AG09319 (cell line): ENCODE measurements around the gene CDK11B.

Source experiments
- DNase-seq: peaks from one replicate; pipeline ENCODE4 v3.0.0-alpha.2; 2010; ENCODE audit warnings: low read depth; ENCODE audit errors: extremely low read depth
- TF ChIP-seq, protein P1 (sequence below): IDR thresholded peaks from 2 replicates; pipeline ENCODE4 v1.5.1; 2011; ENCODE audit warnings: low read depth, mild to moderate bottlenecking, inconsistent platforms, low read length, moderate library complexity

Gene CDK11B

DNA sequence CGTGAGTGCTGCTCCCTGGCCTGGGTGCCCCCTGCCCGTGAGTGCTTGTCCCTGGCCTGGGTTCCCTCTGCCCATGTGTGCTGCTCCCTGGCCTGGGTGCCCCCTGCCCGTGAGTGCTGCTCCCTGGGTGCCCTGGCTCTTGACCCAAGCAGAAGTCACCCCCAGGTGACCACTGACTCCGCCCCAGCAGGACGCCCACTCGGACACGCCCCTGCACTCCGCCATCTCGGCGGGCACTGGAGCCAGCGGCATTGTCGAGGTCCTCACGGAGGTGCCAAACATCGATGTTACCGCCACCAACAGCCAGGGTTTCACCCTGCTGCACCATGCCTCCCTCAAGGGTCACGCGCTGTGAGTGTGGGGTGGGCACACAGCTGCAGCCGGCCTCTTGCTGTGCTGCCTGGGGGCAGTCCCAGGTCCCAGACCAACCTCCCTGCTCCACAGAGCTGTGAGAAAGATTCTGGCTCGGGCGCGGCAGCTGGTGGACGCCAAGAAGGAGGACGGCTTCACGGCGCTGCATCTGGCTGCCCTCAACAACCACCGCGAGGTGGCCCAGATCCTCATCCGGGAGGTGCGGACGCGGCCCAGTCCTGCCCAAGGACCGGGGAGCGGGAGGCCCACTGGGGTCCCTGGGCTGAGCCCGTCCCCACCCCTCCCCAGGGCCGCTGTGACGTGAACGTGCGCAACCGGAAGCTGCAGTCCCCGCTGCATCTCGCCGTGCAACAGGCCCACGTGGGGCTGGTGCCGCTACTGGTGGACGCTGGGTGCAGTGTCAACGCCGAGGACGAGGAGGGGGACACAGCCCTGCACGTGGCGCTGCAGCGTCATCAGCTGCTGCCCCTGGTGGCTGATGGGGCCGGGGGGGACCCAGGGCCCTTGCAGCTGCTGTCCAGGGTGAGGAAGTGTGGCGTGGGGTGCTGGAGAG lies 30.7 kb downstream of the CDK11B start:
- no peak for DNase-seq
- TF ChIP-seq, protein P1, sequence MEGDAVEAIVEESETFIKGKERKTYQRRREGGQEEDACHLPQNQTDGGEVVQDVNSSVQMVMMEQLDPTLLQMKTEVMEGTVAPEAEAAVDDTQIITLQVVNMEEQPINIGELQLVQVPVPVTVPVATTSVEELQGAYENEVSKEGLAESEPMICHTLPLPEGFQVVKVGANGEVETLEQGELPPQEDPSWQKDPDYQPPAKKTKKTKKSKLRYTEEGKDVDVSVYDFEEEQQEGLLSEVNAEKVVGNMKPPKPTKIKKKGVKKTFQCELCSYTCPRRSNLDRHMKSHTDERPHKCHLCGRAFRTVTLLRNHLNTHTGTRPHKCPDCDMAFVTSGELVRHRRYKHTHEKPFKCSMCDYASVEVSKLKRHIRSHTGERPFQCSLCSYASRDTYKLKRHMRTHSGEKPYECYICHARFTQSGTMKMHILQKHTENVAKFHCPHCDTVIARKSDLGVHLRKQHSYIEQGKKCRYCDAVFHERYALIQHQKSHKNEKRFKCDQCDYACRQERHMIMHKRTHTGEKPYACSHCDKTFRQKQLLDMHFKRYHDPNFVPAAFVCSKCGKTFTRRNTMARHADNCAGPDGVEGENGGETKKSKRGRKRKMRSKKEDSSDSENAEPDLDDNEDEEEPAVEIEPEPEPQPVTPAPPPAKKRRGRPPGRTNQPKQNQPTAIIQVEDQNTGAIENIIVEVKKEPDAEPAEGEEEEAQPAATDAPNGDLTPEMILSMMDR, result no peak

DNA sequence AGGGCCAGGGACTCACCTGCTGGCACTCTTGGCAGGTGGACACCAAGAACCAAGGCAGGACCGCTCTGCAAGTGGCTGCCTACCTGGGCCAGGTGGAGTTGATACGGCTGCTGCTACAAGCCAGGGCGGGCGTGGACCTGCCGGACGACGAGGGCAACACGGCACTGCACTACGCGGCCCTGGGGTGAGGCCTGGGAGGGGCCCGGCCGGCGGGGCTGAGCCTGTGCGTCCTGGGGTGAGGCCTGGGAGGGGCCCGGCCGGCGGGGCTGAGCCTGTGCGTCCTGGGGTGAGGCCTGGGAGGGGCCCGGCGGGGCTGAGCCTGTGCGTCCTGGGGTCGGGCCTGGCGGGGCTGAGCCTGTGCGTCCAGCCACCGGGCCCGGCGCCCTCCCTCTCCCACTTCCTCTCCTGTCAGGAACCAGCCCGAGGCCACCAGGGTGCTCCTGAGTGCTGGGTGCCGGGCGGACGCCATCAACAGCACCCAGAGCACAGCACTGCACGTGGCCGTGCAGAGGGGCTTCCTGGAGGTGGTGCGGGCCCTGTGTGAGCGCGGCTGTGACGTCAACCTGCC lies 31.5 kb downstream of the CDK11B start:
- no peak for DNase-seq

DNA sequence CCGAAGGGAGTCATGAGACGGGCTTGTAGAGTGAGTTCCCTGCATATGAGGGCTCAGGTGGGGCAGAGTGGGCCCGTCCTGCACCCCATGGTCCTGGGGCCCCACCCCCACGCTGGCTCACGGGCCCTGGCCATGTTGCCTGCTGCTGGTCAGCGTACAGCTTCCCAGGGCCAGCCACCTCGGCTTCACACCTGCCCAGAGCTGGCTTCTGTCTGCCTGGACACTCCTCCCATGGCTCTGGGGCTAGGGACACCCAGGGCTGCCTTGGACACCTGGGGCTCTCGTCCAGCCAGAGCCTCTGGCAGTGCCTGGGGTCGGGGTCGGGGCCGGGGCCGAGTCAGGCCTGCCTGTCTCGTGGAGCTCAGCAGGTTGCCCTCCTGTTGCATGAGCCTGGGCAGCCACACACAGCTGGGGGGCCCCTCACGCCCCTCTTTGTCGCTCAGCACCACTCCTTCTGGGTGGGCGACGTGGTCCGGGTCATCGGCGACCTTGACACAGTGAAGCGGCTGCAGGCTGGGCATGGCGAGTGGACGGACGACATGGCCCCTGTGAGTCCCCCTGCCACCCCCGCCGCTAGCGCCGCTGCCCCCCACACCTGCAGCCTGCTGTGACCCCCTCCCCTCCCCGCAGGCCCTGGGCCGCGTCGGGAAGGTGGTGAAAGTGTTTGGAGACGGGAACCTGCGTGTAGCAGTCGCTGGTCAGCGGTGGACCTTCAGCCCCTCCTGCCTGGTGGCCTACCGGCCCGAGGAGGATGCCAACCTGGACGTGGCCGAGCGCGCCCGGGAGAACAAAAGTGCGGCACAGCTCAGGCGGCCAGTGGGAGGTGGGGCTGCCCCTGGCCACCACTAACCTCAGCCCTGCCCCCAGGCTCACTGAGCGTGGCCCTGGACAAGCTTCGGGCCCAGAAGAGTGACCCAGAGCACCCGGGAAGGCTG lies 32.3 kb downstream of the CDK11B start:
- DNase-seq, result no peak
- TF ChIP-seq, protein P1, result no peak

More for the DNA sequence above, 31.5 kb downstream of the CDK11B start:
- TF ChIP-seq, protein P1, result no peak

DNA sequence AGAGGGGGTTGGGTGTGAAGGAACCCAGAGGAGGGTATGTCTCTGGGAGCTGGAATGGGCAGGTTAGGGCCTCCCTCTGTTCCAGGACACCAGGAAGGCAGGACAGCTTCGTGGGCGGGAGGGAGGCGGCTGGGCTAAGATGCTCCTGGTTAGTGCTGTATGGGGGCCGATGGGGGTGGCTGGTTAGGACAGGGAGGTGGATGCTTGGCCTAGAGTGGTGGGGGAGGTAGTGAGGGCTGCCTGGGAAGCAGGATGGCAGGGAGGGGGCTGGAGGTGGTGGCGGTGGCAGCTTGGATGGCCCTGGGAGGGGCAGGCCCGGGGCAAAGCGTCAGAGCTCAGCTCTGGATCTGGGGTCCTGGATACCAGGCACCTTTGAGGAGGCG lies 33.0 kb downstream of the CDK11B start:
- no peak for DNase-seq
- TF ChIP-seq, protein P1, result no peak

DNA sequence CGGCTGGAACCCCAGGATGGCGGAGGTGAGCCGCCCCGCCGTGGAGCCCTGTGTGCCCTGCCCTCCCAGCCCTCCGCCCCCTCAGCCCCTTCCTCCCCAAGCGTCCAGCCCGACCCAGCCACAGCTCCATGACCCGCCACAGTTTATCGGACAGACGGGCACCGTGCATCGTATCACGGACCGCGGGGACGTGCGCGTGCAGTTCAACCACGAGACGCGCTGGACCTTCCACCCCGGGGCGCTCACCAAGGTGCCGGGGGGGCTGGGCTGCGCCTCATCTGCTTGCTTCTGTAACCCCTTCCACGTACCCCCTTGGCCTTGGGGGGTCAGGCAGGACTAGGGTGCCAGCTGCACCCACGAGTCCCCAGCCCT lies 33.4 kb downstream of the CDK11B start:
- TF ChIP-seq, protein P1, result no peak
- no peak for DNase-seq

DNA sequence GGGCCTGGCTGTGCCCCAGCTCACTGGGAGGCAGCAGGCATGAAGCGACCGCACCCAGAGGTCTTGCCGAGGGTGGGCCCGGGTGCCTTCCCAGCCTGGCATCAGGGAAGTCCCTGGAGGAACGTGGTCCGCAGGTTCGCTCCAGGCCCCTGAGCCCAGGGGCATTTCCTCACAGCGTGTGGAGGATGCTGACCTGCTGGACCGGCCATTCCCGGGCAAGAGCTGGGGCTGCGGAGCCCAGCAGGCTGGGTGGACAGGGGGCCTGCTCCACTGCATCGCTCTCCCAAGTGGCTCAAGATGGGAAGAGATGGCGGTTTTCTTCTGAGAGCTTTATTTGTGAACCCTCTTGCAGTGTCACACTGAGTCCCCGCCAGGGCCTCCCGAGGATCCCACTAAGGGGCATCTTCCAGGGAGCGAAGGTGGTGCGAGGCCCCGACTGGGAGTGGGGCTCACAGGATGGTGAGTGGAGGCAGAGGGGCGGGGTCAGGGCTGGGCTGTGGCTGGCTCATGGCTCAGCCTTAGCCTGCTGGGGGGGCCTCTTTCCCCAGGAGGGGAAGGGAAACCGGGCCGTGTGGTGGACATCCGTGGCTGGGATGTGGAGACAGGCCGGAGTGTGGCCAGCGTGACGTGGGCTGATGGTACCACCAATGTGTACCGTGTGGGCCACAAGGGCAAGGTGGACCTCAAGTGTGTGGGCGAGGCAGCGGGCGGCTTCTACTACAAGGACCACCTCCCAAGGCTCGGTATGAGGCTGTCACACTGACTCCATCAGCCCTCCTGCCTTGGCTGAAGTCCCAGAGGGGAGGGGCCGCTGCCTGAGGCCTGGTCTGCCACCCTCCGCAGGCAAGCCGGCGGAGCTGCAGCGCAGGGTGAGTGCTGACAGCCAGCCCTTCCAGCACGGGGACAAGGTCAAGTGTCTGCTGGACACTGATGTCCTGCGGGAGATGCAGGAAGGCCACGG lies 34.1 kb downstream of the CDK11B start:
- DNase-seq, result no peak
- TF ChIP-seq, protein P1, result no peak
